ENCODE results near the gene ALKBH2.

The ALKBH2 gene

GRCh38 chr12:109088818-109089217 is 4.5 kb downstream of the ALKBH2 start:
- no peak for TF ChIP-seq ZNF565 (CRISPR knock-in tag; conservative IDR thresholded peaks at IDR 0.05; ENCODE audit: low read depth)
- no peak for TF ChIP-seq CSRNP3 (CRISPR knock-in tag; IDR thresholded peaks at IDR 0.05)
- no peak for TF ChIP-seq ARNTL (CRISPR knock-in tag; IDR thresholded peaks at IDR 0.05; ENCODE audit: borderline replicate concordance, low read depth)
- no peak for TF ChIP-seq ESRRG (CRISPR knock-in tag; IDR thresholded peaks at IDR 0.05)
- no peak for TF ChIP-seq OSR1 (CRISPR knock-in tag; IDR thresholded peaks at IDR 0.05)
- TF ChIP-seq ZNF70 (CRISPR knock-in tag; IDR thresholded peaks at IDR 0.05): no peak
- no peak for TF ChIP-seq PPARA (CRISPR knock-in tag; IDR thresholded peaks at IDR 0.05; ENCODE audit: borderline replicate concordance)
- no peak for TF ChIP-seq ZC3H10 (CRISPR knock-in tag; IDR thresholded peaks at IDR 0.05)
- TF ChIP-seq CREB5 (CRISPR knock-in tag; IDR thresholded peaks at IDR 0.05; ENCODE audit: low read depth): no peak
- no peak for TF ChIP-seq SNAI2 (CRISPR knock-in tag; IDR thresholded peaks at IDR 0.05)
- TF ChIP-seq ZFP30 (CRISPR knock-in tag; IDR thresholded peaks at IDR 0.05): no peak
- TF ChIP-seq ZFP3 (CRISPR knock-in tag; IDR thresholded peaks at IDR 0.05): no peak
- TF ChIP-seq ZNF8 (CRISPR knock-in tag; IDR thresholded peaks at IDR 0.05): no peak
- no peak for TF ChIP-seq ISL1 (CRISPR knock-in tag; IDR thresholded peaks at IDR 0.05)
- TF ChIP-seq CSDC2 (CRISPR knock-in tag; IDR thresholded peaks at IDR 0.05): no peak
- no peak for TF ChIP-seq TCF4 (CRISPR knock-in tag; IDR thresholded peaks at IDR 0.05; ENCODE audit: borderline replicate concordance)
- TF ChIP-seq GLIS3 (CRISPR knock-in tag; IDR thresholded peaks at IDR 0.05): no peak
- ATAC-seq: no peak

DNA sequence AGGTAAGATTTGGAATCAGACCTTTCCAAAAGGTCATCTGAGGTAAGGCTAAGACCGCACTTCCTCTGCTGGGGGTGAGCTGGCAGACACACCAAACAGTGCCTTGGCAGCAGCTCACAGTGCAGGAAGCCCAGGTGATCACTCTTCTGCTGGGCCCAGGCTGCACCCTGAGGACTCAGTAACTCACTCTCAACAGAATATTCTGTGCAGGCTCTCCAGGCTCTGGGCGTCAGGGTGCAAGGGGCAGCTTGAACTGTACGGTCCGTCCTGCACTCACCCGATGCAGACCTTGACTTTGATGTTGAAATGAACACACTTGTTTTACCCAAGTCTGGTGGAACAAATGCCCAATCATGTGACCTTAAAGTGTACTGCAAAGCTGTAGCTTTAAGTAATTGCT is 6.0 kb downstream of the ALKBH2 start:
- ATAC-seq: no peak
- TF ChIP-seq PPARA (CRISPR knock-in tag; IDR thresholded peaks at IDR 0.05; ENCODE audit: borderline replicate concordance) (no peak), CREB5 (CRISPR knock-in tag; IDR thresholded peaks at IDR 0.05; ENCODE audit: low read depth) (no peak), ZFP30 (CRISPR knock-in tag; IDR thresholded peaks at IDR 0.05) (no peak)
- TF ChIP-seq, protein P1, sequence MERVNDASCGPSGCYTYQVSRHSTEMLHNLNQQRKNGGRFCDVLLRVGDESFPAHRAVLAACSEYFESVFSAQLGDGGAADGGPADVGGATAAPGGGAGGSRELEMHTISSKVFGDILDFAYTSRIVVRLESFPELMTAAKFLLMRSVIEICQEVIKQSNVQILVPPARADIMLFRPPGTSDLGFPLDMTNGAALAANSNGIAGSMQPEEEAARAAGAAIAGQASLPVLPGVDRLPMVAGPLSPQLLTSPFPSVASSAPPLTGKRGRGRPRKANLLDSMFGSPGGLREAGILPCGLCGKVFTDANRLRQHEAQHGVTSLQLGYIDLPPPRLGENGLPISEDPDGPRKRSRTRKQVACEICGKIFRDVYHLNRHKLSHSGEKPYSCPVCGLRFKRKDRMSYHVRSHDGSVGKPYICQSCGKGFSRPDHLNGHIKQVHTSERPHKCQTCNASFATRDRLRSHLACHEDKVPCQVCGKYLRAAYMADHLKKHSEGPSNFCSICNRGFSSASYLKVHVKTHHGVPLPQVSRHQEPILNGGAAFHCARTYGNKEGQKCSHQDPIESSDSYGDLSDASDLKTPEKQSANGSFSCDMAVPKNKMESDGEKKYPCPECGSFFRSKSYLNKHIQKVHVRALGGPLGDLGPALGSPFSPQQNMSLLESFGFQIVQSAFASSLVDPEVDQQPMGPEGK (CRISPR knock-in tag; IDR thresholded peaks at IDR 0.05; ENCODE audit: borderline replicate concordance): no peak

GRCh38 chr12:109085590-109085989 is 7.7 kb downstream of the ALKBH2 start:
- TF ChIP-seq, protein P2, sequence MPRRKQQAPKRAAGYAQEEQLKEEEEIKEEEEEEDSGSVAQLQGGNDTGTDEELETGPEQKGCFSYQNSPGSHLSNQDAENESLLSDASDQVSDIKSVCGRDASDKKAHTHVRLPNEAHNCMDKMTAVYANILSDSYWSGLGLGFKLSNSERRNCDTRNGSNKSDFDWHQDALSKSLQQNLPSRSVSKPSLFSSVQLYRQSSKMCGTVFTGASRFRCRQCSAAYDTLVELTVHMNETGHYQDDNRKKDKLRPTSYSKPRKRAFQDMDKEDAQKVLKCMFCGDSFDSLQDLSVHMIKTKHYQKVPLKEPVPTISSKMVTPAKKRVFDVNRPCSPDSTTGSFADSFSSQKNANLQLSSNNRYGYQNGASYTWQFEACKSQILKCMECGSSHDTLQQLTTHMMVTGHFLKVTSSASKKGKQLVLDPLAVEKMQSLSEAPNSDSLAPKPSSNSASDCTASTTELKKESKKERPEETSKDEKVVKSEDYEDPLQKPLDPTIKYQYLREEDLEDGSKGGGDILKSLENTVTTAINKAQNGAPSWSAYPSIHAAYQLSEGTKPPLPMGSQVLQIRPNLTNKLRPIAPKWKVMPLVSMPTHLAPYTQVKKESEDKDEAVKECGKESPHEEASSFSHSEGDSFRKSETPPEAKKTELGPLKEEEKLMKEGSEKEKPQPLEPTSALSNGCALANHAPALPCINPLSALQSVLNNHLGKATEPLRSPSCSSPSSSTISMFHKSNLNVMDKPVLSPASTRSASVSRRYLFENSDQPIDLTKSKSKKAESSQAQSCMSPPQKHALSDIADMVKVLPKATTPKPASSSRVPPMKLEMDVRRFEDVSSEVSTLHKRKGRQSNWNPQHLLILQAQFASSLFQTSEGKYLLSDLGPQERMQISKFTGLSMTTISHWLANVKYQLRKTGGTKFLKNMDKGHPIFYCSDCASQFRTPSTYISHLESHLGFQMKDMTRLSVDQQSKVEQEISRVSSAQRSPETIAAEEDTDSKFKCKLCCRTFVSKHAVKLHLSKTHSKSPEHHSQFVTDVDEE (CRISPR knock-in tag; IDR thresholded peaks at IDR 0.05): no peak
- no peak for TF ChIP-seq CSRNP3 (CRISPR knock-in tag; IDR thresholded peaks at IDR 0.05)
- no peak for TF ChIP-seq POU6F1 (CRISPR knock-in tag; IDR thresholded peaks at IDR 0.05; ENCODE audit: borderline replicate concordance, low read depth)
- TF ChIP-seq CSDC2 (CRISPR knock-in tag; IDR thresholded peaks at IDR 0.05): no peak
- no peak for TF ChIP-seq ZNF70 (CRISPR knock-in tag; IDR thresholded peaks at IDR 0.05)
- TF ChIP-seq ZFP3 (CRISPR knock-in tag; IDR thresholded peaks at IDR 0.05): no peak
- TF ChIP-seq ZFP30 (CRISPR knock-in tag; IDR thresholded peaks at IDR 0.05): no peak
- TF ChIP-seq ZNF8 (CRISPR knock-in tag; IDR thresholded peaks at IDR 0.05): no peak
- TF ChIP-seq ARNTL (CRISPR knock-in tag; IDR thresholded peaks at IDR 0.05; ENCODE audit: borderline replicate concordance, low read depth): no peak
- TF ChIP-seq ESRRG (CRISPR knock-in tag; IDR thresholded peaks at IDR 0.05): no peak
- TF ChIP-seq TOX (CRISPR knock-in tag; IDR thresholded peaks at IDR 0.05; ENCODE audit: borderline replicate concordance): no peak
- no peak for TF ChIP-seq PPARA (CRISPR knock-in tag; IDR thresholded peaks at IDR 0.05; ENCODE audit: borderline replicate concordance)
- no peak for ATAC-seq
